HG03565 (cell line): ENCODE data around the gene SH3PXD2A.
"Not testable (repeated sequence)": the region's sequence is repeated elsewhere in the genome, so short reads cannot be mapped to it uniquely, and the experiment has no call there.

ENCODE experiments used
- ATAC-seq: cut with Tn5 transposase; IDR thresholded peaks from one replicate; pipeline ENCODE4 v1.9.1; 2021; ENCODE audit warnings: mild to moderate bottlenecking, moderate library complexity; ENCODE audit not compliant: unreplicated experiment

Gene SH3PXD2A

DNA sequence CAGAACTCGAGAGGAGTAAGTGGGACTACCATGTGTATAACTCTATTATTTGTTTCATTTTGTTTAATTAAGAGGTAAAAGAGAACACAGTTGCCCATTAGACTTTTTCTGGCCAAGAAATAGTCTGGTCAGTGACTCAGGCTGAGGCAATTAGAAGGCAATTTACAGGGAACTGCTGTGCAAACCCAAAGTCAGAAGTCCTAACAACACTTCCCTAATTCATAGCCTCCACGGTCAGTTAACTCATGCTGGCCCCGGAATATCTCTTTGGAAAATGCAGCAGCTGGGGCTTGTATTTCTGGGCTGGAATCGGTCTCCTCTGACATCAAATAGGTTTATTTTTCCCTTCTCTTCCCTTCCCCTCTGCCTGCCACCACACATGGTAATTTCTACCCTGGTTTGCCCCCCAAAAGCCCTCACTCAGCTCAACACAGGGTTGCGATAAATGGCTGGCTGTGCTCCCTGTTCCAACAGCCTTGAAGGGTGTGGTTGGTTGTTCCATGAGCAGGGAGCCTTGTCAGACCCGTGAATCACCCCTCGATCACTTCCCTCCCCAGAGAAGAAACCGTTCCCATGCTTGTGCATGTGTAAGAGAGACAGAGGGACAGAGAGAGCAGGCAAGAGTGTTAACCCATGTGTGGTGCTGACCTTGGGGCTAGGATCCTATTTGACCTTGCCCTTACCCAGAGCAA lies 5.3 kb downstream of the SH3PXD2A start:
- ATAC-seq = no peak

DNA sequence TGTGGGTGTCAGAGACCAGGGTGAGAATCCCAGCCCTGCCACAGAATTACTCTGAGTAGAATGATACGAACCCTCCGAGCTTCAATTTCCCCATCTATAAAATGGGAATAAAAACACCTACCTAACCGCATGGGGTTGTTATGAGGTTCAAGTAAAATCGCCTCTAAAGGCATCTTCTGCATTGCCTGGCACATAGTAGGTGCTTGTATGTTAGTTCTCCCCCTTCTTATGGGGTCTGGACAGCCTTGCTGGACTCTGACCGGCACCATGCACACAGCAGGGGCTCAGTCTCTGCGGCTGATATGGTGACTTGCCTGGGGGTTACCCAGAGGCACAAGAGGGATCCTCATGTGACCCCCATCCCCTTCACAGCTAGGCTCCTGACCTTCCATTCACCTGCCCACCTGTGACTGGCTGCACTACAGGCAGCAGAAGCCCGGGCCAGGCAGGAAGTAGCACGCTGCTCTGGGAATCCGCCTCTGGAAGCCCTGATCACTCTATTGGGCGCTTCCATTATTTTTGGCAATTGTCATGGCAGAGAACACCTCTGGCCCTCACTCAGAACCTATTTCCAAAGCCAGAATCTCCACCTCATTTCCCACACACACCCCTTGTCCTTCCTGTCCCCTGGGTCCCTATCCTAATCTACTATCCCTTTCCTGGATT lies 6.0 kb downstream of the SH3PXD2A start:
- no peak for ATAC-seq

DNA sequence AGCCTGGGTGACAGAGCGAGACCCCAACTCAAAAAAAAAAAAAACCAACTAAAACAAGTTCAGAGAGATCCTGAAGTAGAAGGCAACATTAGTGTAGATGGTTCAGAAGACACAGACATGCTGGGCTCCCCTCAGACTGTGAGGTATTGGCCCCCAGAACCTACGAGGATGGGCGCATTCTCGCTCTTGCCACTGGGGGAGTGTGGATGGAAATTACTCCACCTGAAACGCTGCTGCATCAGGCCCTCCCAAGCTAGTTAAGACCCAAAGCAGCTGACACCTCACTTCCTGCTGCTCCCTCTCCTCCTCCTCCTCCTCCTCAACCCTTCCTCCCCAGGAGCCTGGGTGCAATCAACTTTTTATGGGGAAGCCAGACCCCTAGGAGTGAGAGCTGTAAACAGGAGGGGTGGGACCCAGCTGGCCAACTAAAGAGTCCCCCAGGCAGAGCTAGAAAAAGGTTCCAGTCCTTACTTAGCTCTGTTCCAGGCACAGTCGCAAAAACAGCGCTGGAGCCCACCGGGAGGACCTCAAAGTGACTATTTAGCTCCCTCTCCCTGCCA lies 7.4 kb downstream of the SH3PXD2A start:
- ATAC-seq = no peak

DNA sequence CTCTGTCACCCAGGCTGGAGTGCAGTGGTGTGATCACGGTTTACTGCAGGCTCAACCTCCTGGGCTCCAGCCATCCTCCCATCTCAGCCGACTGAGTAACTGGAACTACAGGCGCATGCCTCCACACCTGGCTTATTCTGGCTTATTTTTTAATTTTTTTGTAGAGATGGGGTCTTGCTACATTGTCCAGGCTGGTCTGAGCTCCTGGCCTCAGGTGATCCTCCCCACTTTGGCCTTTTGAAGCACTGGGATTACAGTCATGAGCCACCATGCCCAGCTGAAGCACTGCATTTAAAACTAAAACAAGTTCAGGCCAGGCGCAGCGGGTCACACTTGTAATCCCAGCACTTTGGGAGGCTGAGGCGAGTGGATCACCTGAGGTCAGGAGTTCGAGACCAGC lies 8.0 kb downstream of the SH3PXD2A start:
- ATAC-seq = no peak

DNA sequence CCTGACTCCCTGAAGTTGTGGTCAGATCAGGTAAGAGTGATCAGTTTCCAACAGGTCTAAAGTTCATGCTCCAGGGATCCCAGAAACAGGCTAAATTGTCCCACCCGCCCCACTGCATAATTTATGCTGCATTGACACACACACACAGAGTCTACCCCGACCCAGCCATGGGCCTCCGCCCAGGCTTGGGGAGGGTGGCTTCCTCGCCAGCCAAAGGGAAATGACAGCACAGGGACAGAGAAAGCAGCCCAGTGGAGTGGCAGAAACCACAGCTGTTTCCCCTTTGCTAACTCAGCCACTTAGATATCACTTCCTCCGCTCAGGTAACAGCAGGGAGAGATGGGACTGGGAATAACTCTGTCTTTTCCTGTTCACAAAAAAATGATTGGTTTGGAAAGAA lies 9.4 kb downstream of the SH3PXD2A start:
- ATAC-seq = no peak

DNA sequence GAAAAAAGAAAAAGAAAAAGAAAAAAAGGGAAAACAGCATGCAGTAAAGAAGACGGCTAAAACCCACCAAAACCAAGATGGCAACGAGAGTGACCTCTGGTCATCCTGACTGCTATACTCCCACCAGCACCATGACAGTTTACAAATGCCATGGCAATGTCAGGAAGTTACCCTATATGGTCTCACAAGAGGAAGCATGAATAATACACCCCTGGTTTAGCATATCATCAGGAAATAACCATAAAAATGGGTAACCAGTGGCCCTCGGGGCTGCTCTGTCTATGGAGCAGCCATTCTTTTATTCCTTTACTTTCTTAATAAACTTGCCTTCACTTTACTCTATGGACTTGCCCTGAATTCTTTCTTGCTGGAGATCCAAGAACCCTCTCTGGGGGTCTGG lies 10.0 kb downstream of the SH3PXD2A start:
- not testable (repeated sequence) for ATAC-seq

DNA sequence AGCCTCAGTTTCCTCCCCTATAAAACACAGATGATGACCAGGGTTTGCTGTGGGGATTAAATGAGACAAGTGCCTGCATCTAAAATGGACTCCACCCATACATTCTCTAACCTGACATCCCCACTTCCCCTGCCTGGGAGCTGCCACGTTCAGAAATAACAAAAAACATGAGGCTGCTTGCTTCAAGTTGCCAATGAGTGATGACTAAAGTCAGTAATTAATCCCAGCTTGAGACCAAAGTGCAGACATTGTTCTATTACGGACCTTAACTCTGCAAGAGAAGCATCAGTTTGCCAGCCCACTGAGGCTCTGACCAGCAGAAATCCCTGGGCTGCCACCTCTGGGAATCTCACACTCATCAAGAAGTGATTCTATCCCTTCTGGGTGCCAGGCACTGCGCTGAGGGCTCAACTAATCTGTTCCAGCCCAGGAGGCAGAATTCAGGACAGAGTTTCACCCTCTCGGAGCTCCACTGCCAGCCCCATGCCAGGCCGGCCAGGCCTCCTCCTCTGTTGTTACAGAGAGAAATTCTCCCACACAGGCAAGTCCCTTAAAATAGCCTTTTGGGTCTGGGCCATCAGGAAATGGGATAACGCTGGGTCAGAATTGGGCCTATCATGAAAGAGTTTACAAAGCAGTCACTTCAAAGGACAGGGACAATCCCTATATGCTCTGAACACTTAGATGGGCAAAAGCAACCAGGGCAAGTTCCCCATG lies 11.4 kb downstream of the SH3PXD2A start:
- ATAC-seq = no peak

DNA sequence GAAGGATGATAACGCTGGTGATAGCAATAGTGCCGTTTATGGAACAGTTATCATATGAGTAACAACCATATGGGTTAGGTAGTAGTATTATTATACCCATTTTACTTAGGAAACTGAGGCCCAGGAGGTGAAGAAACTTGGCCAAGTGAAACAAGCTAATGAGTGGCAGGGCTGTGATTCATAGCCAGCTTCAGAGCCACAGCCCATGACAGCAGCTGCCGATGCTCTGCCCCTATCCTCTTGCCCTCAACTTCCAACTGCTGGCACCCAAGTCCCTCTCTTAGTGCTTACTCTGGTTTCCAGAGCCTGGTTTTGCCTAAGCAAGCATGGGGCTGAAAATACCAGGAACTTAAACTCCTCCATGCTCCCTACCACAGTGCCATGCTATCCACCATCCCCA lies 12.3 kb downstream of the SH3PXD2A start:
- ATAC-seq = no peak

DNA sequence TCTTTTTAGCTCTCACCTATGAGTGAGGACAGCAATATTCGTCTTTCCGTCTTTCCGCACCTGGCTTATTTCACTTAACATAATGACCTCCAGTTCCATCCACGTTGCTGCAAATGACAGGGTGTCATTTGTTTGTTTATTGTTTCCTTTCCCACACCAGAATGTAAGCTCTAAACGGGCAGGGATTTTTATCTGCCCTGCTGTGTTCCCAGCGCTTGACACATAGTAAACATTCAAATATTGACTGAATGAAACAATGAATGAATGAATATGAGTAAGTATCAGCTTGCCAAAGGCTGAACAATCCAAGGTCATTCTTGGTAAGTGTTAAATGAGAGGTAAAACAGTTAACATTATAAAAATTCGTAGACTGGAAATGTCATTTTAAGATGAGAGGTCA lies 12.8 kb downstream of the SH3PXD2A start:
- no peak for ATAC-seq

DNA sequence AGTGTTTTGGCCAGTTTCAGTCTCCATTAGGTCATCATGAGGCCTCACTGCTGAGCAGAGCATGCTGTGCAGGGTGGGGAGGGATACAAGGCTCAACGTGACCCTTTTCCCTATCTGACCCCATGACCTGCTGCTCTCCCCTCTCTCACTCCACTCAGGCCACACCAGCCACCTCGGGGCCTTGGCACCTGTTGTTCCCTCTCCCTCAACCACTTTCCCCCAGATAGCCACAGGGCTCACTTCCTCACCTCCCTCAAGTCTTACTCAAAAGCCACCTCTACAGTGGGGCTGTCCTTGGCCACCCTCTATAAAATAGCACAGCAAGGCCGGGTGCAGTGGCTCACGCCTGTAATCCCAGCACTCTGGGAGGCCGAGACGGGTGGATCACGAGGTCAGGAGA lies 13.9 kb downstream of the SH3PXD2A start:
- no peak for ATAC-seq

DNA sequence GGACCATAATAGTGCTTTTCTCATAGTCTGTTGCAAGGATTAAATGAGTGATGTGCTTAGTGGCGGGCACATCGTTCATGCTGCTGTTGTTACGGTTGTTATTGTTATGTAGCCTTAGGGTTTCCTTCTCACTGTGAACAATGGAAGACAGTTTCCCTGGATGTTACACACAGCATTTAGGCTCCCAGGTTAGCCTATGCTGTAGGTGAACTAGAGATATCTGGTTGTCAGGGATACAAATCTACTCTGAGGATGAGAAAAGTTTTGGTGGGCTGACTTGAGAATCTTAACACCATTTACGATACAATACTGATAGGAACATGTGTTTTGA lies 14.7 kb downstream of the SH3PXD2A start:
- no peak for ATAC-seq

DNA sequence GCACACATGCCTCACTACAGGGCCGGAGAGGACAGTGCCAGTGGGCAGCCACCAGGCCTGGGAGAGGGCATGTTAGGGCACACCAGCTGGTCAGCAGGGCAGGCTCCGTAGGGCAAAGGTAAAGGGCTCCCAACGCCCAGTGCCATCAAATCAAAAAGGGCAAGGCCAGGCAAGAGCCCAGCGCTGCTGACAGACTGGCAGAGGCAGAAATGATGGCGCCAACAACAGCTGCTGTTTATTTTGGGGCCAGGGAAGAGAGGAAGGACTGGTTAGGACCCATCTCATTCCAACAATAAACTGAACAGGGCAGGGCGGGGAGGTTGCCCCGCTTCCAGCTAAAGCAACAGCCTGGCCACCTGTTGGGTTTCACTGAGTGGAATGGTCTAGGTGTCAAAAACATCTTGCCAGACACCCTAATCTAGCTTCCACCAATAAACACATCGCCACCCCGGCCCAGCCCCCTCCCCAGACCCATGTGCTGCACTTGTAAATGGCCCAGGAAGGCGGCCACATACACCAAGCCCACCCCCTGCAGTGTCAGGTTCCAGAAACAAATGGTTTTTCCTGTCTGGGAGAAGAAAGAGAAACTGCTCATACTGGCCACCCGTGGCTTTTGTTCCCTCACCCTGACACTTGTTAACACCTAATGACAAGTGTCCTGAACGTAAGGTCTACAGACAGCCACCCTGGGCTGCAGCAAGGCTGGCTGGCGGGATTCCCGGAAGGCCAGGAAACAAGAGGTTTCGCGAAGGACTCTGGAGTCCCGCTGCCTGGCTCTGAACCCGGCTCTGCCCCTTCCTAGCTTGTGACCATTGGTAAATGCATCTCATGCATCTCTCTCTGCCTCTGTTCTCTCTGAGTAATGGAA lies 15.3 kb downstream of the SH3PXD2A start:
- no peak for ATAC-seq

DNA sequence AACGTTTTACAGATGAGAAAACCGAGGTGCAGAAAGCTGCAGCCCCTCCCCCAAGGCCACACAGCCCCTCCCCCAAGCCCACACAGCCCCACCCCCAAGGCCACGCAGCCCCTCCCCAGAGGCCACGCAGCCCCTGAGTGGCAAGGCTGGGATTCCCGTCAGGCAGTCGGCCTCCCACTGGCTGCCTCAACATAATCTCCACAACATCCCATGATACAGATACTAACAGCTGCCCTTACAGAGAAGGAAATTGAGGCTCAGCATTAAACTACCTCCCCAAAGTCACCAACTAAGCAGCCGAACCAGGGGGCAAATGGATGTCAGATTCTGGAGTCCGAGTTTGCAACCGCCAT lies 15.9 kb downstream of the SH3PXD2A start:
- ATAC-seq = no peak

DNA sequence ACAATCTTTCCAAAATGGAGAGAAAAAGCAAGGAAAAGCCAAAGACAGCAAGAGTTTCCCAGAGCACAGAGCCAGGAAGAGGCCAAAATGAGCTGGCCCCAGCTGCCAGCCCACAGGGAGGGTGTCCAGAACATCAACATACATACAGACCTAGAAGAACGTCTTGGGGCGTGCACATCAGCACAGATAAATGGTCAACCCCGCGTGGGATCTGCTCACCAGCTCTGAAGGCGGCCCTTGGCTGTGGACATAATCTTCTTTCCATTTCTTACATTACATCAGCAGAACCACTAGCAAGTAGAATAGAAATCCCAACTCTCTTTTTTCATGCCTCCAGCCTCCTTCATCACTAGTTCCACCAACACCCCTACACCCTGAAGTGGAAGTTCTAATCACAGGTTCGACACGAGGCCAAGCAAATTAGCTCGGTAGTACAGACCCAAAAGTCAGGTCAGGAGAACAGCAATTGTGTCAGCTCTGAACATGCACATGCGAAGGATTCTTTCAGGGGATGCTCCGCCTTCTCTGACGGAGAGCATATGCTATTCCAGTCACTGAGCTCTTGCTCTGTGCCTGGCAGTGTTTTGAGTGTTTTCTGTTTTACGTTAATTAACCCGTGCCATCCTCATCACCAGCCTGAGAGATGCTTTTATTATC lies 16.4 kb downstream of the SH3PXD2A start:
- ATAC-seq = no peak

DNA sequence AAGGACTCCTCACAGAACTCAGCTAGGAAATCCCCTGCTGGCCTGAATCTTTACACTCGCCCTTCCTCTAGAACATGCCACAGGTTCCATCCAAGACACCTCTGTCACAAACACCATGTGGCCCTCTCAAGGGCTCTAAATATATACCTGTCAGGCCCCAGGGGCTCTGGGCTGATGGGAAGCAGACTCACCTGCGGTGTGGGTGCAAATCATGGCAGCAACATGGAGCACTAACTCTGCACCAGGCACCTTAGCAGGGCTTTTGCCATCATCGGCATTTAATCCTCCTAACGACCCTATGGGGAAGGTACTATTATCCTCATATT lies 17.3 kb downstream of the SH3PXD2A start:
- no peak for ATAC-seq

DNA sequence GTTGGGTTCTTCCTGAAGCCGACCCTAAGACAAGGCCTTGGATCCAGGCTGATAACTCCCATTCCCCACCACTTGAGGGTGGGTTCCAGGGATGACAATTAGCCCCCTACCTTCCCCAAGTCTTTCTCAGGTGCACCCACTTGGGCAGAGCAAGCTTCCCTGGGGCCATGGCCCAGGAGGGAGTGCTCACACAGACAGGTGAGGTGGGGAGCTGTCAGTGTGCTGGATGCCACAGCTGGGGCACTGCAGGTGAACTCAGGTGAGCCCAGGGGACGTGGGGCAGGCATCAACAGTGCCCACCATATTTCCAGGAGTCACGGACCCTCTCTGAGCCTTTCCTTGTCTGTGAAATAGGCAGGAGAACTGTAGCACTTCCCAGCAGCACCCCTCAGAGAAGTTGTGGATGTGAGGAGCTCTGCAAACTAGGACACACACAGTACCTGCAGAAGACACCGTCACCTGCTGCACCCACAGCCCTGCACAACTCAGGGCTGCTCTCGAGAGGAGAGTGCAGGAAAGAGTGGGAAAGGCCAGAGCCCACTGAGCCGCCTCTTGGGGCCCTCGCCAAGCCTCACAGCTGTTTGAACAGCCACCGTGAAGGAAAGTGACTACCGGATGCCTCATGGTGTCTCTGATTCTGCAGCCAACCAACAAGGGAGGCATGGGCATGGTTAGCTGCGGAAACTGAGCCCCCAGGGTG lies 17.9 kb downstream of the SH3PXD2A start:
- ATAC-seq = no peak

DNA sequence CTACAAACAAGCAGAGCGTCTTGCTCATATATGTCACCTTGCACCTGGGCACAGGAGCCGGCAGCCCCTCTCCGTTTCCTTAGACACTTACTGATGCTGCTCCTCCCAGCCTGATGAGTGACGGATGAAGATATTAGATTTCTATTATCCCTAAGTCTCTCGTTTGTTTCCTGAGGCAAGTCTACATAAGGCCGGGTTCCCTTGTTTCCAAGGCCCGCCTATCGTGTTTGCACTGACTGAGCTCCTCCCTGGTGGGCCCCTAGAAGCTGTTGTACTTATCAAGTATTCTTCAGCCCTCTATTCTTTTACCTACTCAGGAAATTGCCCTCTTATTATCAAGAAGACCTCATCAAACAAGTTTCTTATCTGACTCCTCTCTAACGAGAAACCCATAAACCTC lies 18.5 kb downstream of the SH3PXD2A start:
- ATAC-seq = no peak

DNA sequence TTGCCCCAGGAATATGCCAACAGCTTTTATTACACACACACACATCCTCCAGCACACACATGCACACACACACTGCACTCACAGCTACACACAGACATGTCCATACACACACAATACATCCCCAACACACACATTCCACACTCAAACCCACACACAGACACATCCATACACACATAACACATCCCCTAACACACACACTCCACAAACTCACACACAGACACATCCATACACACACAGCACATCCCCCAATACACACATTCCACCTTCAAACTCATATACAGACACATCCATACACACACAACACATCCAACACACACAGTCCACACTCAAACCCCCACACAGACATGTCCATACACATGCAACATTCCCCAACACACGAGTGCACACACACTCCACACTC lies 19.1 kb downstream of the SH3PXD2A start:
- ATAC-seq = no peak

DNA sequence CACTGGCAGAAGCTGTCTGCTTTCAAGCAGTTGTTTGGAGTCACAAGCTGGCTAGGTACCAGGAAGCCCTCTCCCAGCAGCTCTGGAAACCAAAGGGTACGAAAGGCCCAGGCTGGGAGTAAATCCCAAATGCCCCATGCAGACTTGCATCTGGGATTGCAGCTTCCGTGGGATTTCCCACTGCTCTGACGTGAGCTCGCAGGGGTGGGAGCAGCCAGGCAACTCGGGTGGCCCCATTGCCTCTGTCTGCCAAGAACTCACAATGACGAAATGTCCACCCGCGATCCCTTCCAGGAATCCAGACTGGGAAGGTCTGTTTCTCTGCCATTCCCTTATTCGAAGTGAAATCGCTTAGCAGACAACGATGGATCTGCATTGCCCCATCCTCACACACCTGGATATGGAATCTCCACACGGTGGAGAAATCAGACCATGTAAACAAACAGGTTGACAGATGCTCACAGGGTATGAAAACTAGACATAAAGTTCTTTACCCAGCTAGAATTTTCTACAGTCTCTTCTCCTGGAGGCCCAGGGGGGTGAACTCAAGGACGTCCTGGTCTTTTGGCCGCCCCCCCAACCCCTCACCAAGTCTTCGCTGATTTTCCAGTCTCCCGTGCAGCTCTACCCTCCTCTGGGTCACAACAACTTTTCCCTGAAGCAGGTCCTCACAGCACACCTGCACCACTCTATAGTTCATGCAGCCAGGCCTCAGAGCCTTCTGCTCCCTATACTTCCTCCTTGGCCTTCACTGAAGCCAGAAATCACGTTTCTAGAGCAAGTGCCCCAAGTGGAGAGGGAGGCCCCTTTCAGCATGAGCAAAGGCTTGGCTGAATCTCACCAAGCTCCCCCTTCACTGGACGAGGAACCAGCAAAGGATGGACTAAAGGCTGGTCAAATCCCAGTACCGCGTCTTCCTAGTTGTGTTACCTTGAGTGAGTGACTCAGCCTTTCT lies 20.0 kb downstream of the SH3PXD2A start:
- no peak for ATAC-seq
